Peyer's patch (tissue), 4 donors: ENCODE measurements around the gene BRI3. TPM values are rescaled to one million over a fixed set of nuclear protein-coding genes. Genes with fewer than 3 reads are reported as not detected.

Experiments used
- DNase-seq, 3 donors: peaks; one replicate each; pipeline ENCODE4 v3.0.0-alpha.2; 2017 to 2019
- H3K27ac ChIP-seq, 4 donors: fragments of 200-600 bp; sonication (generic); one replicate each; pipeline ENCODE4 v1.5.1; 2016 to 2019
- H3K27me3 ChIP-seq, 2 donors: fragments of 200-600 bp; sonication (generic); one replicate each; pipeline ENCODE4 v1.5.1; 2019
- H3K36me3 ChIP-seq, 3 donors: fragments of 200-600 bp; sonication (generic); one replicate each; pipeline ENCODE4 v1.5.1; 2016 to 2019
- H3K4me1 ChIP-seq, 4 donors: fragments of 200-600 bp; sonication (generic); one replicate each; pipeline ENCODE4 v1.5.1; 2016 to 2019
- H3K4me3 ChIP-seq, 4 donors: fragments of 200-600 bp; sonication (generic); 1 replicate in 3 of 4; 2 replicates in 1 of 4; pipeline ENCODE4 v1.5.1; 2016 to 2019; ENCODE audit warnings: mild to moderate bottlenecking in 1 of 4
- H3K9me3 ChIP-seq, 4 donors: fragments of 200-600 bp; sonication (generic); one replicate each; pipeline ENCODE4 v1.5.1; 2016 to 2019; ENCODE audit warnings: mild to moderate bottlenecking in 1 of 4
- CTCF ChIP-seq, 6 experiments: fragments of 450-650 bp in 4 of 6; fragments of 200-600 bp in 2 of 6; sonication (generic) in 1 of 6; IDR thresholded peaks; one replicate each; pipeline ENCODE4 v1.5.1; 2017 to 2019; ENCODE audit warnings: antibody characterized with exemption in 6 of 6, mild to moderate bottlenecking in 3 of 6, moderate library complexity in 1 of 6
- POLR2A ChIP-seq, 2 donors: fragments of 450-650 bp; IDR thresholded peaks; one replicate each; pipeline ENCODE4 v1.5.1; 2017; ENCODE audit warnings: antibody characterized with exemption in 2 of 2, mild to moderate bottlenecking in 2 of 2, moderate library complexity in 2 of 2
- total RNA-seq, 4 donors: library from RNA; depleted of rRNA; stranded (reverse); fragments of >200 nt; gene quantifications; one replicate each; pipeline ENCODE4 v1.1.0, GENCODE V29; 2016

The BRI3 gene
- total RNA-seq, 4 donors from 2014 or later: 21.5 to 91.2 (median 69.6) TPM

GRCh38 chr7:98329791-98330373 lies 48.4 kb downstream of the BRI3 start:
- Histone ChIP-seq H3K4me3 (no peak overlapping the region), H3K27me3 (no peaks in the 10 kb centered on the region), H3K36me3 (no peaks in the 10 kb centered on the region), H3K27ac (no peak overlapping the region), H3K9me3 (no peaks in the 10 kb centered on the region), H3K4me1 (no peaks in the 10 kb centered on the region)
- no peak for DNase-seq
- TF ChIP-seq POLR2A (IDR thresholded peaks at IDR 0.05): no peak
- no peak for TF ChIP-seq CTCF (IDR thresholded peaks at IDR 0.05)

- TF ChIP-seq POLR2A (IDR thresholded peaks at IDR 0.05): no peak
- TF ChIP-seq CTCF (IDR thresholded peaks at IDR 0.05): no peak
- H3K27ac ChIP-seq: no peak overlapping the region
- no peaks in the 10 kb centered on the region for H3K27me3 ChIP-seq
- no peaks in the 10 kb centered on the region for H3K9me3 ChIP-seq
- no peak overlapping the region for H3K4me3 ChIP-seq
- no peaks in the 10 kb centered on the region for H3K4me1 ChIP-seq
- H3K36me3 ChIP-seq: no peaks in the 10 kb centered on the region
- no peak for DNase-seq
Measured at GRCh38 chr7:98330926-98331529, 49.5 kb downstream of the BRI3 start.

- no peak for TF ChIP-seq CTCF (IDR thresholded peaks at IDR 0.05)
- no peak for DNase-seq
Measured at GRCh38 chr7:98334081-98334480, 52.6 kb downstream of the BRI3 start.

GRCh38 chr7:98335411-98335977 lies 54.0 kb downstream of the BRI3 start:
- DNase-seq: no peak
- Histone ChIP-seq H3K36me3 (no peaks in the 10 kb centered on the region), H3K27me3 (no peaks in the 10 kb centered on the region), H3K4me3 (no peak overlapping the region), H3K27ac (no peak overlapping the region), H3K4me1 (no peaks in the 10 kb centered on the region), H3K9me3 (peaks cover 0 to 3% (median 0%) of the 10 kb centered on the region in 4 donors)
- no peak for TF ChIP-seq POLR2A (IDR thresholded peaks at IDR 0.05)
- TF ChIP-seq CTCF (IDR thresholded peaks at IDR 0.05): no peak

More at GRCh38 chr7:98334081-98334480, 52.6 kb downstream of the BRI3 start:
- H3K4me3 ChIP-seq: no peak overlapping the region
- peaks cover 0 to under 1% (median 0%) of the 10 kb centered on the region in 4 donors for H3K9me3 ChIP-seq
- no peak overlapping the region for H3K27ac ChIP-seq
- no peaks in the 10 kb centered on the region for H3K4me1 ChIP-seq
- H3K27me3 ChIP-seq: no peaks in the 10 kb centered on the region
- H3K36me3 ChIP-seq: no peaks in the 10 kb centered on the region

- no peaks in the 10 kb centered on the region for H3K27me3 ChIP-seq
- TF ChIP-seq POLR2A (IDR thresholded peaks at IDR 0.05) (no peak), CTCF (IDR thresholded peaks at IDR 0.05) (no peak)
- no peaks in the 10 kb centered on the region for H3K4me1 ChIP-seq
- H3K9me3 ChIP-seq: peaks cover 0 to 3% (median 0%) of the 10 kb centered on the region in 4 donors
- H3K4me3 ChIP-seq: no peak overlapping the region
- H3K27ac ChIP-seq: no peak overlapping the region
- no peaks in the 10 kb centered on the region for H3K36me3 ChIP-seq
- no peak for DNase-seq
Measured at GRCh38 chr7:98338441-98338840, 57.0 kb downstream of the BRI3 start.
